Measurements from ENCODE around the gene GPATCH8. TPM values are rescaled to one million over a fixed set of nuclear protein-coding genes. Genes with fewer than 3 reads are reported as not detected.
A peak's percentile ranks its signal among the peaks of the same experiment; 100 is the strongest.

The GPATCH8 gene
- total RNA-seq, 1 experiment from 2014 or later, result 5.2 TPM

GRCh38 chr17:44389723-44390202 is 113.4 kb downstream of the GPATCH8 start:
- H3K9me3 ChIP-seq, result no peaks in the 10 kb centered on the region
- peaks cover 7% of the 10 kb centered on the region for H3K27me3 ChIP-seq
- no peak for DNase-seq
- no peak overlapping the region for H3K4me3 ChIP-seq
- H3K36me3 ChIP-seq, result no peaks in the 10 kb centered on the region

DNA sequence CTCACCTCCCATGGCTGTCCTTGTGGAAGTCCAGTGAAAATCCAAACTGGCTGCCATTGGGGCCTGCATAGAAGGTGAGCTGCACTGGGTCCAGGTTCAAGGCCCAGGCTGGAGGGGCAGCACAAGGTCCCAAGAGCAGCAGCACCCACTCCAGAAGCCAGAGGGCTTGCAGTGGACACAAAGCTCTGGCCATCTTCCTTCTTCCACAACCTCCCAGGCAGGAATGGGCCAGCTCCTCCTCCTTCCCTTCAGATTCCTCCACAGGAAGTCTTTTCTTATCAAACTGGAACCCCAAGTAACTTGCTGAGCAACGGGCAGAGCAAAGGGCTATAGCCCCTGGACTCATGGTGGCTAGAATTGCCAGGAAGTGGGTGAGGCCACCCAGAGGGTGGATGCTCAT is 113.9 kb downstream of the GPATCH8 start, which contains the start of gene ITGA2B:
Gene ITGA2B (minus strand): TSS at position 369 of the 400 bp plus-strand sequence. CDS start 176 bp downstream, at position 193.
- Histone ChIP-seq H3K36me3 (no peaks in the 10 kb centered on the region), H3K9me3 (no peaks in the 10 kb centered on the region), H3K4me3 (no peak within 1 kb of the TSS), H3K27me3 (peaks cover 12% of the 10 kb centered on the region)
- no peak for DNase-seq

- peaks cover 13% of the 10 kb centered on the region for H3K27me3 ChIP-seq
- H3K4me3 ChIP-seq, result no peak overlapping the region
- DNase-seq, result no peak
- H3K9me3 ChIP-seq, result no peaks in the 10 kb centered on the region
- H3K36me3 ChIP-seq, result no peaks in the 10 kb centered on the region
Observed at GRCh38 chr17:44387804-44388203, 115.4 kb downstream of the GPATCH8 start.

DNA sequence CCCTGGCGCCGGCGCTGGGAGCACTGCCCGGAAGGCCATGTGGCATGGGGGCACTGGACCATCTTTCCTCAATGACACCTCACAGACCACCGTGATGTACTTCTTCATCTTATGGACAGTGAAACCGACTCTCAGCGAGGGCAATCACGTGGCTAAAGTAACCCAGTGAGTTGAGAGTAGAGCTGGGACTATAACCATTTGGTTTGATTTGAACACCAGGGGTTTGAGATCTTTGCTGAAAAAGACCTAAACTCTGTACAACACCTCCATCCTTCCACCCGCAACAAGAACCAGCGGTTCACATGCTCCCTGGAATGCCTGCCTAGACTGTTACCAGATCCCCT is 117.1 kb downstream of the GPATCH8 start:
- no peaks in the 10 kb centered on the region for H3K9me3 ChIP-seq
- no peaks in the 10 kb centered on the region for H3K36me3 ChIP-seq
- H3K4me3 ChIP-seq, result no peak overlapping the region
- H3K27me3 ChIP-seq, result peaks cover 21% of the 10 kb centered on the region
- DNase-seq, result no peak

- peak; percentile 62 for DNase-seq
- peaks cover 21% of the 10 kb centered on the region for H3K27me3 ChIP-seq
- H3K36me3 ChIP-seq, result no peaks in the 10 kb centered on the region
Observed at GRCh38 chr17:44385287-44386181, 117.7 kb downstream of the GPATCH8 start.

GRCh38 chr17:44384823-44385286 is 118.4 kb downstream of the GPATCH8 start:
- no peaks in the 10 kb centered on the region for H3K36me3 ChIP-seq
- peaks cover 21% of the 10 kb centered on the region for H3K27me3 ChIP-seq
- H3K9me3 ChIP-seq, result no peaks in the 10 kb centered on the region
- DNase-seq, result no peak
- H3K4me3 ChIP-seq, result peak overlapping the region; percentile 40

More at GRCh38 chr17:44385287-44386181, 117.7 kb downstream of the GPATCH8 start:
- Histone ChIP-seq H3K9me3 (no peaks in the 10 kb centered on the region), H3K4me3 (peak overlapping the region; percentile 40)

- Histone ChIP-seq H3K4me3 (no peak overlapping the region), H3K36me3 (no peaks in the 10 kb centered on the region), H3K27me3 (peaks cover 21% of the 10 kb centered on the region), H3K9me3 (no peaks in the 10 kb centered on the region)
- no peak for DNase-seq
Observed at GRCh38 chr17:44384281-44384822, 118.9 kb downstream of the GPATCH8 start.

- no peak for DNase-seq
- H3K27me3 ChIP-seq, result peaks cover 21% of the 10 kb centered on the region
- H3K9me3 ChIP-seq, result no peaks in the 10 kb centered on the region
- H3K4me3 ChIP-seq, result no peak overlapping the region
- H3K36me3 ChIP-seq, result no peaks in the 10 kb centered on the region
Observed at GRCh38 chr17:44383861-44384260, 119.3 kb downstream of the GPATCH8 start.

DNA sequence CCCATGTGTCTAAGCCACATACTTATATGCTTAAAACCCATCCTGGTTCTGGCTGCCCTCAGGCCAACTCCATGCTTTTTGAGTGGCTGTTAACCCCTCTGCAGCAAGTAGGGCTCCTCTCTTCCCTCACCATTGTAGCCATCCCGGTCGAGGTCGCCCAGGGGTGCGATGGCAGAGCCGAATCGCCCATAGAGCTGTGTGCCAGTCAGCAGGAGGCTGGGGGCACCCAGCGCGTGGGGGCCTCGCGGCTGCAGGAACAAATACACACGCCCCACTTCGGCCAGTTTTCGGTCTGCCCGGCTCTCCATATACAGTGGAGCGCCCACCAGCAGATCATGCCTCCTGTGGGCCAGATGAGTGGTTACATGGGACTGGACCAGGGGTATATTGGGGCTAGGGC is 119.8 kb downstream of the GPATCH8 start:
- peaks cover 21% of the 10 kb centered on the region for H3K27me3 ChIP-seq

GRCh38 chr17:44382917-44383316 is 120.3 kb downstream of the GPATCH8 start:
- Histone ChIP-seq H3K27me3 (peaks cover 21% of the 10 kb centered on the region), H3K4me3 (no peak overlapping the region), H3K9me3 (no peaks in the 10 kb centered on the region), H3K36me3 (no peaks in the 10 kb centered on the region)
- no peak for DNase-seq

More for the DNA sequence above, 119.8 kb downstream of the GPATCH8 start:
- H3K4me3 ChIP-seq, result no peak overlapping the region
- no peaks in the 10 kb centered on the region for H3K9me3 ChIP-seq
- no peak for DNase-seq
- no peaks in the 10 kb centered on the region for H3K36me3 ChIP-seq

- H3K4me3 ChIP-seq, result no peak overlapping the region
- DNase-seq, result no peak
- H3K27me3 ChIP-seq, result peaks cover 21% of the 10 kb centered on the region
- H3K36me3 ChIP-seq, result no peaks in the 10 kb centered on the region
- no peaks in the 10 kb centered on the region for H3K9me3 ChIP-seq
Observed at GRCh38 chr17:44381810-44382305, 121.3 kb downstream of the GPATCH8 start.

GRCh38 chr17:44380767-44381166 is 122.4 kb downstream of the GPATCH8 start:
- Histone ChIP-seq H3K36me3 (no peaks in the 10 kb centered on the region), H3K9me3 (no peaks in the 10 kb centered on the region), H3K4me3 (no peak overlapping the region), H3K27me3 (peaks cover 21% of the 10 kb centered on the region)
- DNase-seq, result no peak

- H3K27me3 ChIP-seq, result peaks cover 16% of the 10 kb centered on the region
- no peaks in the 10 kb centered on the region for H3K9me3 ChIP-seq
- no peak overlapping the region for H3K4me3 ChIP-seq
- DNase-seq, result no peak
- no peaks in the 10 kb centered on the region for H3K36me3 ChIP-seq
Observed at GRCh38 chr17:44379887-44380286, 123.3 kb downstream of the GPATCH8 start.

- Histone ChIP-seq H3K9me3 (no peaks in the 10 kb centered on the region), H3K4me3 (no peak overlapping the region), H3K27me3 (peaks cover 8% of the 10 kb centered on the region; the same call in 1 of the 2 replicates), H3K36me3 (no peaks in the 10 kb centered on the region)
- DNase-seq, result no peak
Observed at GRCh38 chr17:44378171-44378705, 125.0 kb downstream of the GPATCH8 start.

DNA sequence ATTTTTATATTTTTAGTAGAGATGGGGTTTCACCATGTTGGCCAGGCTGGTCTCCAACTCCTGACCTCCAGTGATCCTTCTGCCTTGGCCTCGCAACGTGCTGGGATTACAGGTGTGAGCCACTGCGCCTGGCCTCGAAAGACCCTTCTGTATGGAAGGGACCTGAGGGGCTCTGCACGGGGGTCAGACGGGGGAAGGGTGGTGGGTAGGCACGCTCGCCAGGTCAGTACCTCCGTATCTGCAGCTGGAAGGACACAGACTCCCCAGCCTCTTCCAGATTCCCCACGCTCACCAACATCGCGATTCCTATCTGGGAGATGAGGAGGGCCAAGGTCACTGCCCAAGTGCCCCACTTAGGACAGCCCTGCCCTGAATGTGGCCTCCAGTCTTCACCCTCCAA is 126.4 kb downstream of the GPATCH8 start:
- Histone ChIP-seq H3K4me3 (no peak overlapping the region), H3K36me3 (no peaks in the 10 kb centered on the region), H3K27me3 (peaks cover 4% of the 10 kb centered on the region; the same call in 1 of the 2 replicates), H3K9me3 (no peaks in the 10 kb centered on the region)
- DNase-seq, result no peak

- Histone ChIP-seq H3K36me3 (no peaks in the 10 kb centered on the region), H3K27me3 (no peaks in the 10 kb centered on the region), H3K4me3 (no peak overlapping the region), H3K9me3 (no peaks in the 10 kb centered on the region)
- peak; percentile 56 for DNase-seq
Observed at GRCh38 chr17:44376124-44376523, 127.1 kb downstream of the GPATCH8 start.

Data from MG63 (cell line).